GM21619 (cell line): ENCODE data around the gene ART5.
"Not testable (repeated sequence)": the region's sequence is repeated elsewhere in the genome, so short reads cannot be mapped to it uniquely, and the experiment has no call there.

Experiments used
- ATAC-seq: cut with Tn5 transposase; IDR thresholded peaks from one replicate; pipeline ENCODE4 v1.9.1; 2021; ENCODE audit not compliant: unreplicated experiment

The ART5 gene

DNA sequence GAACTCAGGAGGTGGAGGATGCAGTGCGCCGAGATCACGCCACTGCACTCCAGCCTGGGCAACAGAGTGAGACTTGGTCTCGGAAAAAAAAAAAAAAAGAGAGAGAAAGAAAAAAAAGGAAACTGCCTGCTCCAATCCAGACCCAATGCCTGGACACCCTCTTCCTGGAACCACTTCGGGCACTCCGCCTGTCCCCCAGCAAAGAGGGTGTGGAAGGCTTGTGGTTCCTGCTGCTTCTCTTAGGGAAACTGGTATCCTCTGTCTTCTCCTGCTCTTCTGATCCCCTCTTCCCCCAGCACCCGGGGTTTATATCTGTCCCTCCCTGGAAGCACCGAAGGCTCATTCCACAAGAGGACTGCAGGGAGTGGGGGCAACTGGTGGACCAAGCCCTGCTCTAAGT lies 16.5 kb upstream of the ART5 start:
- no peak for ATAC-seq

- not testable (repeated sequence) for ATAC-seq
Measured at GRCh38 chr11:3657331-3657730, 15.5 kb upstream of the ART5 start.

- ATAC-seq = no peak
Measured at GRCh38 chr11:3655547-3655946, 13.8 kb upstream of the ART5 start.

- ATAC-seq = not testable (repeated sequence)
Measured at GRCh38 chr11:3652514-3652913, 10.7 kb upstream of the ART5 start.

GRCh38 chr11:3649374-3649773 lies 7.6 kb upstream of the ART5 start:
- not testable (repeated sequence) for ATAC-seq

GRCh38 chr11:3648843-3649242 lies 7.1 kb upstream of the ART5 start:
- not testable (repeated sequence) for ATAC-seq

GRCh38 chr11:3645552-3645951 lies 3.8 kb upstream of the ART5 start:
- no peak for ATAC-seq

DNA sequence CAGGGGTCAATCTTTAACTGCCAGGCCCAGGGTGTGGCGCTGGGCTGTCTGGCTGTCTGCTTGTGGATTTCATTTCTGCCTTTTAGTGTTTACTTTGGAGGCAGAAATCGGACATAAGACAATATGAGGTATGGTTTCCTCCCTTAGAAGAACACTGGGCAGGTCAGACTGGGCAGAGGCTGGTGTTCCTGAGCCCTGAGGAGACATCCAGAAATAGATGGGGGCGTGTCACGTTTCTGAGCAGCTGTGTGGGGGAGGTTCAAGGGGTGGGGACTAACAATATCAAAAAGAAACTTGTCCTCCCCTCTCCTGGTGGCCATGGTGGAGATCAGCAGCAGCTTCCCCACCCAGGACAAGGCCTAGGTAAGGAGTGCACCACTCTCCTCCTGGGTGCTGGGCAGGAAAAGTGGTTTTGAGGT lies 3.0 kb upstream of the ART5 start, which contains the start of gene ART1:
TSS of gene ART1 (plus strand) at position 312 of the 419 bp plus-strand sequence. CDS start 14,086 bp downstream, outside the sequence.
- no peak for ATAC-seq

DNA sequence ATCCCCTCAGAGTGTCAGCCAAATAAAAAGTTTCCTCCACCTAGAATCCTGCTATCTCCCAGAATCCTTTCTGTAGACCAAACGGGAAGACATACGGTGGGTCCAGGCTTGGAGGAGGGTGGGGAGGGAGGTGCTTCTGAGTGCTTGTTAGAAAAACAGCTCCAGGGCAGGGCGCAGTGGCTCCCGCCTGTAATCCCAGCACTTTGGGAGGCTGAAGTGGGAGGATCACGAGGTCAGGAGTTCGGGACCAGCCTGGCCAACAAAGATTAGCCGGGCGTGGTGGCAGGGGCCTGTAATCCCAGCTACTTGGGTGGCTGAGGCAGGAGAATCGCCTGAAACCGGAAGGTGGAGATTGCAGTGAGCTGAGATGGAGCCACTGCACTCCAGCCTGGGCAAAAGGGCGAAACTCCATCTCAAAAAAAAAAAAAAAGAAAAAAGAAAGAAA lies 1.3 kb upstream of the ART5 start:
- not testable (repeated sequence) for ATAC-seq

- ATAC-seq = no peak
Measured at GRCh38 chr11:3642071-3642951, 519 bp upstream of the ART5 start.

DNA sequence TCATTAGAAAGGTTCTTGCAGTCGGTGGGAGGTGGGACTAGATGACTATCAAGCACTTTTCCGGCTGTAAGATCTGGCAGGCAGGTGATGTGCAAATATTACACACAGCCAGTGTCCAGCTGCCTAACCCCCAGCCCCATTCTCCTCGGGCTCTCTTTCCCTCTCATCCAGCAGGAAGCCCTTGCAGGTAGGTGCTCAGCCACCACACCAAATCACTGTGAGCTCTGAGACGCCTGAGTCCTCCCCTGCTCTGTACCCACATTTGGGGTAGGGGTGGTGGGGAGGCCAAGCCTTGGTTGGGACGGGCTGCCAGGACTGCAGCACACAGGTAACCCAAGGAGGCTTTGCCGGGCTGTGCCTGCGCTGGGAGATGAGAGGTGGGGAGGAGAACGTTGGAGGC lies 601 bp downstream of the ART5 start:
- no peak for ATAC-seq

- no peak for ATAC-seq
Measured at GRCh38 chr11:3639841-3640240, 2.0 kb downstream of the ART5 start.

DNA sequence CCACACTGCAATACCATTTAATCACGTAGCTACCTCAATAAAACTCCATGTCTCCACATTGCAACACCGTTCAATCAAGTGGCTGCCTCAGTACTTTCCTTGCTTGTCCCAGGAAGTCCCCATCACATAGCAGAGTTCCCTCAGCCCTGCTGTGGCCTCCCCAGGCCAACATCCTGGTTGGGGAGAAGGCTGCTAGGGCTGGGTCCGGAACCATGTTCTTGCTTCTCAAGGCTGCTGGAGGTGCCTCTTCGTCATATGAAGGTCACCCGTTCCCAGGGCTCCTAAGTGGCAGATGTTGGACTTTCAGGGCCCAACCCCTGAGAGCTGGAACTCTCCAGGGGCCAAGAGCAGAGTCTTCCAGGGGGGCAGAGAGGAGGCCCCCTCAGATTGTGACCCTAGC lies 3.3 kb downstream of the ART5 start:
- ATAC-seq = no peak

DNA sequence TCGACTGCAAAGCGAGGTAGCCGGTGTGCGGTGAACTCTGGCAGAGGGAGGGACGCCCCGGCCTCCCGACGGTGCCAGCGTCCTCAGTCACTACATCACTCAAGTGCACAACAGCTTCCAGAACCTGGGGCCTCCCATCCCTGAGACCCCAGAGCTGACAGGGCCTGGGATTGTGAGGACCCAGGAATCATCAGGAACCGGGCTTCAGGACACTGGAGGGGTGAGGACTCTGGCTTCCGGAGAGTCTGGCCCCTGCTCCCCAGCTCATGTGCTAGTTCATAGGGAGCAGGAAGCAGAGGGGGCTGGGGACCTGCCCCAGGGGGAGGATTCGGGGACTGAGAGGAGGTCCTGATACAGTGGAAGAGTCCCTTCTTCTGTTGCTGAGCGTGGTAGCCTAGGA lies 4.6 kb downstream of the ART5 start:
- ATAC-seq = no peak

- ATAC-seq = no peak
Measured at GRCh38 chr11:3635641-3636375, 6.0 kb downstream of the ART5 start.

DNA sequence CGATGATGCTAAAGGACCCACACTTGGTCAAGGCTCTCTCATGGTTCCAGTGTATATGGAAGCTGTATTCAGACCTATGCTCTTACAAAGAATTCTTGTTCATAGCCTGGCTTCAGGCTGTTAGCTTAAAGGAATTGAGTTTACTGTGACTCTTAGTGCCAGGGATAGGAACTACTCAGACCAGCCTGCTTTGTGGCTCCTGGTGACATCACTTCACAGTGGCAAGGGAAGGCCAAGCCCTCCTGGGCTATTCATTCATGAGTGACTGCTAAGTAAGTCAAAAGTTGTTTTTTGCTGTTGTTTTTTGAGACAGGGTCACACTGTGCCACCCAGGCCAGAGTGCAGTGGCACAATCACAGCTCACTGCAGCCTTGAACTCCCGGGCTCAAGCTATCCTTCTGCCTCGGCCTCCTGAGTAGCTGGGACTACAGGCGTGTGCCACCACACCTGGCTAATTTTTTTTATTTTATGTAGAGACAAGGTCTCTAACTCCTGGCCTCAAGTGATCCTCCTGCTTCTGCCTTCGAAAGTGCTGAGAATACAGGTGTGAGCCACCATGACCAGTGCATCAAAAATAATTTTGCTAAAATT lies 9.6 kb downstream of the ART5 start:
- ATAC-seq = no peak

DNA sequence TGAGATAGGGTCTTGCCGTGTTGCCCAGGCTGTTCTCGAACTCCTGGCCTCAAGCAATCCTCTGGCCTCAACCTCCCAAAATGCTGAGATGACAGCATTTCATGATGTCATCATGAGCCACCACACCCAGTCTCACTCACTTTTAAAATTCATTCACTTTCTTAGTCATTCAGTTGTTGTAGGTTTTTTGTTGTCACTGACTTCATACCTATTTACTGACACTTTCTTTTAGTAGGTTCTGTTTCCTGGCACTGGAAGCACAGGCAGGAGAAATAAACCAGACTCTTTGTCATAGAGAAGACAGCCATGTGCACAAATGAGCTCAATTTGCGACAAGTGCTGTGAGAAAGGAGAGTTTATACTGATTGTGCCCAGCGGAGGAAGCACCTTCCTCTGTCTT lies 10.5 kb downstream of the ART5 start:
- ATAC-seq = no peak

- ATAC-seq = no peak
Measured at GRCh38 chr11:3627291-3627690, 14.5 kb downstream of the ART5 start.

DNA sequence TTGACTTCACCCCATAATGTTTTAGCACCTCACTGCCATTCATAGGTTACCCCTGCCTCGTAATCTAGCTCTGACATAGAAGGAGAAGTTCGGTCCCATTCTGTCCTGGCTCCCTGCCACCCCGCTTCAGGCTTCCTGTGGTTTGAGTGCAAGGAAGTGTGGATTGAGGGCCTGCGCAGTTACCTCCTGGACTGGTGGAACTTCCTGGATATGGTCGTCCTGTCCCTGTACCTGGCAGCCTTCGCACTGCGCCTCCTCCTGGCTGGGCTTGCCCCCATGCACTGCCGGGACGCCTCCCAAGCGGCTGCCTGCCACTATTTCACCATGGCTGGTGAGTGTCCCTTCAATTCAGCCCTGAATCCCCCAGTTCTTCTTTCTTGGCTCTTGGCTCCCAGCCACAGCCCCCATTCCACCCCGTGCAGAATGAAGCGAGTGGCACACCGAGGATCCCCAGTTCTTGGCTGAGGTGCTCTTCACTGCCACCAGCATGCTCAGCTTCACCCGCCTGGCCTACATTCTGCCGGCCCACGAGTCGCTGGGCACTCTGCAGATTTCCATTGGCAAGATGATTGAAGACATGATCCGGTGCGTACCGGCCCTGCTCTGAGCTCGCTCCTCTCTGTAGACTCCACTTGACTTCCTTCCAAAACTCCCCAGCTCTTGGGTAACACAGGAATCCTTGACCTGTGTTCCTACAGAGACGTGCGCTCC lies 15.4 kb downstream of the ART5 start:
- ATAC-seq = no peak

GRCh38 chr11:3623767-3624458 lies 17.9 kb downstream of the ART5 start:
- ATAC-seq = no peak
